NCI-H146 treated with DMSO at 0.1 percent for 48 hours (cell line): ENCODE measurements around the gene FAF1.

Source experiments
- DNase-seq: peaks from one replicate; lab custom pipeline; 2025; ENCODE audit not compliant: unreplicated experiment; lab: John Stamatoyannopoulos, UW

Gene FAF1

GRCh38 chr1:50521703-50522102 is 438.4 kb downstream of the FAF1 start:
- DNase-seq = no peak

- DNase-seq = peak; percentile 2
These were observed 442.6 kb downstream of the FAF1 start for GRCh38 chr1:50517488-50517887.

- DNase-seq = no peak
These were observed 444.0 kb downstream of the FAF1 start for GRCh38 chr1:50516056-50516455.

GRCh38 chr1:50508040-50508586 is 452.0 kb downstream of the FAF1 start:
- no peak for DNase-seq

- DNase-seq = no peak
These were observed 454.6 kb downstream of the FAF1 start for GRCh38 chr1:50505427-50505826.

GRCh38 chr1:50503515-50503914 is 456.6 kb downstream of the FAF1 start:
- no peak for DNase-seq

GRCh38 chr1:50502147-50502546 is 457.9 kb downstream of the FAF1 start:
- DNase-seq = no peak

- no peak for DNase-seq
These were observed 463.1 kb downstream of the FAF1 start for GRCh38 chr1:50497007-50497406.

GRCh38 chr1:50493710-50494109 is 466.4 kb downstream of the FAF1 start:
- peak; percentile 78 for DNase-seq

- DNase-seq = no peak
These were observed 467.9 kb downstream of the FAF1 start for GRCh38 chr1:50492142-50492541.

GRCh38 chr1:50491142-50491541 is 468.9 kb downstream of the FAF1 start:
- DNase-seq = no peak

- no peak for DNase-seq
These were observed 469.4 kb downstream of the FAF1 start for GRCh38 chr1:50490640-50491039.

GRCh38 chr1:50488876-50489275 is 471.2 kb downstream of the FAF1 start:
- no peak for DNase-seq

- DNase-seq = no peak
These were observed 471.7 kb downstream of the FAF1 start for GRCh38 chr1:50488356-50488755.

GRCh38 chr1:50487725-50488124 is 472.3 kb downstream of the FAF1 start:
- no peak for DNase-seq

- DNase-seq = no peak
These were observed 478.8 kb downstream of the FAF1 start for GRCh38 chr1:50481142-50481736.

- DNase-seq = no peak
These were observed 483.3 kb downstream of the FAF1 start for GRCh38 chr1:50476800-50477199.

GRCh38 chr1:50474859-50475809 is 484.9 kb downstream of the FAF1 start:
- peak; percentile 3 for DNase-seq

- DNase-seq = no peak
These were observed 486.6 kb downstream of the FAF1 start for GRCh38 chr1:50473513-50473912.

GRCh38 chr1:50471967-50472366 is 488.1 kb downstream of the FAF1 start:
- no peak for DNase-seq

GRCh38 chr1:50462964-50463363 is 497.1 kb downstream of the FAF1 start:
- no peak for DNase-seq

GRCh38 chr1:50458507-50458906 is 501.6 kb downstream of the FAF1 start:
- DNase-seq = no peak
